ENCODE results near the gene SFSWAP.
"Not testable (repeated sequence)": the region's sequence is repeated elsewhere in the genome, so short reads cannot be mapped to it uniquely, and the experiment has no call there.

The SFSWAP gene

GRCh38 chr12:131765961-131766360, 55.1 kb downstream of the SFSWAP start:
- no peak for DNase-seq

DNA sequence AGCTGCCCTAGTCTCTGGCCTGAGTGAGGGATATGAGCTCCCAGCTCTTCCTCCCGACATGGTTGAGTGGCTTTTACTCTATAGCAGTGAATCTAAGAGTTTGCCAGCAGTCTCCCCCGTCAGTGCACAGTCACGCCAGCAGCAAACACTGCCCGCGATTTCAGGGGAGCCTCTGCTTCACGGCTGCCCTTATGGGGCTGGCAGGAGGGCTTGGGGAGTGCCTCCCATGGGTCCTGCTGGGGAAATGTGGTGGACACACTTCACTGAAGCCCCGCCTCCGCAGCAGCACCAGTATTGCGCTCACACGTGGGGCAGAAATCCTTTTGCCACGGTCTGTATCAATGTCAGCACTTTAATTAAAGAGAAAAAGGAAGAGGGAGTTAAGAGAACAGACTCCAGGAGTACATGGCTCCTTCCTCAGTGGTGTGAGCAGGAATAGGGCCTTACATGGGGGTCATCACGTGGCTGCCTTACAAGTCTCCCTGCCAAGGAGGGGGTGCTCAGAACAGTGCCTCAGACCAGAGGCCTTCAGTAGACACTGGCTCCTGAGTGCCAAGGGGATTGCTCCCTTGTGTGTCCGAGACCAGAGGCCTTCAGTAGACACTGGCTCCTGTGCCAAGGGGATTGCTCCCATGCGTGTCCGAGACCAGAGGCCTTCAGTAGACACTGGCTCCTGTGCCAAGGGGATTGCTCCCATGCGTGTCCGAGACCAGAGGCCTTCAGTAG, 55.7 kb downstream of the SFSWAP start:
- DNase-seq = no peak

DNA sequence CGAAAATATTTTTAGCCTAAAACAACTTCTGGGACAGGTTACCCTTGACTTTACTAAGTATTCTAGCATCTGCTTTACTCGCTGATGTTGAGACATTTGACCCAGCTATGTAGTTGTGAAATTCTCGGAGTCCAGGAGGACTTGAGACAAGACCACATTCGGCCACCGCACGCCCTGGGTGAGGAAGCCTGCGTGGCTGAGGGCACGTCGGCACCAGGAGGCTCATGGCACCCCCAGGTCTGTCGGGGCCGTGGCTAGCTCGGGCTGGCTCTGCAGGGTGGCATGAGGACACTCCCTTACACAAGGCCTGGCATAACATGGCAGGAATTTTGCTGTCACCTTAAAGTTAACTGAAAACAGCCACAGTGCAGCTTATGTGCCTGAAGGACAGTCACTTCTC, 59.2 kb downstream of the SFSWAP start:
- DNase-seq = no peak

DNA sequence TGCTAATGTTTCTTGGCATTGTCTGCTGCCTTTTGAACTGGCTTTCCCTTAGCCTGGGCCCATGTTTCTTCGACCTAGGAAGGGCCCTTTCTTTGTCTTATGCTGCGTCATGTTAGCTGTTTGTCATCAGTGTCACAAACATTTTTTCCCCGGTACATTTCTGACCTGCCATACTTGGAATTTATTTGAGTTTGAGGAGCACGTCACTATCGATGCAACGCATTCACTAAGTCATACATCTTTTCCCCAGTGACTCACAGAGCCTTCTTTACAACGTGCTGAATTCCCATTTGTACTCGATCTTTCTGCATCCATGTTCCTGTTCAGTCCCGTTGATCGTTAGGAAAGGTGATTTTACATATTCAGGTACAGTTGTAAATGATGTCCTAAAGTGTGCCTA, 61.1 kb downstream of the SFSWAP start:
- DNase-seq = no peak

DNA sequence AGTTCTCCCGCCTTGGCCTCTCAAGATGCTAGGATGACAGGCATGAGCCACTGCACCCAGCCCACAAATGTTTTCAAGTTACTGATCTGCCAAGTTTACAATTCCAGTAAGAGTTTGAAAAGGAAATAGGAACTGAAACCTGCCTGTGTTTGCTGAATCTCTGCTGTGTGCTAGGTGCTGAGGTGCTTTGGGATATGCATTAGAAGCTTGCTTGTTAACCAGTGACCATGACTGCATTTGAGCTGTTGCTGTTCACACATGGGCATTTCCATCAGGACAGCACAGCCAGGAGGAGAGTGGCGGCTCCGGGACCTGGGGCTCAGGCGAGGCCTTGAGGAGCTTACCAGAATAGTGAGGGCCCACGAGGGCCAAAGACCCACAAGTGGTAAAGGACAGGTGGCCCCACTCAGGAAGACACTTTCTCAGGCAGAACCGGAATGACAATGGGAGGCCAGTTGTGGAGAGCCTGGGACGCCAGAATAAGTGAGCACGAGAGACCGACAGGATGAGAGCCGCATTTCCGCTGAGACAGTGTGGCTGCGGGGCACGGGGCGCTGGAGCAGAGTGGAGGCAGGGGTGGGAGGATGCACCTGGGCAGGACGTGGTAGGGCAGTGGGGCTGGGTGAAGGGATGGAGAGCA, 62.8 kb downstream of the SFSWAP start:
- no peak for DNase-seq

GRCh38 chr12:131774576-131775391, 63.9 kb downstream of the SFSWAP start:
- DNase-seq = no peak

DNA sequence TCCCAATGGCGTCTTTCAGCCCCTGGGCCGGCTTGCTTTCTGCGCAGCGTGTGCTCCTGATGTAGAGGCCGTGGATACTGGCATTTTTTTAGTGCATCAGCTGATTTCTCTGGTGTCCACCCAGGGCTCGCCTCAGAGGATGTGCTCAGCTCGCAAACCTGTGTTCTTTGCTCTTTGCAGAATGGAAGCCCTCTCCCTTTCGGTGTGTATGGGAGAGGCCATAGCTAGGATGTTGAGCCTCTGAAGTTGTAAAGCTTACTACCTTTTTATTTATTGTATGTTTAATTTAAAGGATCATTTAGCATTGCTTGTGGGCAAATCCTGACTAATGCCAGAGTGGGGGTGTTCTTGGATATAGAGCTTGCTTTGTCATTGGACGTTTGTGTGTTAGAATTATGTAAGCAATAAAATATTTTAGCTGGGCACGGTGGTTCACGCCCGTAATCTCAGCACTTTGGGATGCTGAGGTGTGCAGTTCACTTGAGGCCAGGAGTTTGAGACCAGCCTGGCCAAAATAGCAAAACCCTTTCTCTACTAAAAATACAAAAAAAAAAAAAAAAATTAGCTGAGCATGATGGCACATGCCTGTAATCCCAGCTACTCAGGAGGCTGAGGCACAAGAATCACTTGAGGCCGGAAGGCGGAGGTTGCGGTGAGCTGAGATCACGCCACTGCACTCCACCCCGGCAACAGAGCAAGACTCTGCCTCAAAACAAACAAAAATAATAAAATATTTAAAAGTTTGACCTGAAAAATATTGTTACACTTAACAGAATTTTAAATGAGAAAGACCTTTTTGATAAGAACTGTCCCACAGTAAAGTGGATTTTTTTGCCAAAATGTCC, 64.7 kb downstream of the SFSWAP start:
- no peak for DNase-seq

- DNase-seq = no peak
These were observed 65.5 kb downstream of the SFSWAP start for GRCh38 chr12:131776237-131776889.

DNA sequence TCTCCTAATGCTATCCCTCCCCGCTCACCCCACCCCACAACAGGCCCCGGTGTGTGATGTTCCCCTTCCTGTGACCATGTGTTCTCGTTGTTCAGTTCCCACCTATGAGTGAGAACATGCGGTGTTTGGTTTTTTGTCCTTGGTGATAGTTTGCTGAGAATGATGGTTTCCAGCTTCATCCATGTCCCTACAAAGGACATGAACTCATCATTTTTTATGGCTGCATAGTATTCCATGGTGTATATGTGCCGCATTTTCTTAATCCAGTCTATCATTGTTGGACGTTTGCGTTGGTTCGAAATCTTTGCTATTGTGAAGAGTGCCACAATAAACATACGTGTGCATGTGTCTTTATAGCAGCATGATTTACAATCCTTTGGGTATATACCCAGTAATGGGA, 66.4 kb downstream of the SFSWAP start:
- DNase-seq = not testable (repeated sequence)

DNA sequence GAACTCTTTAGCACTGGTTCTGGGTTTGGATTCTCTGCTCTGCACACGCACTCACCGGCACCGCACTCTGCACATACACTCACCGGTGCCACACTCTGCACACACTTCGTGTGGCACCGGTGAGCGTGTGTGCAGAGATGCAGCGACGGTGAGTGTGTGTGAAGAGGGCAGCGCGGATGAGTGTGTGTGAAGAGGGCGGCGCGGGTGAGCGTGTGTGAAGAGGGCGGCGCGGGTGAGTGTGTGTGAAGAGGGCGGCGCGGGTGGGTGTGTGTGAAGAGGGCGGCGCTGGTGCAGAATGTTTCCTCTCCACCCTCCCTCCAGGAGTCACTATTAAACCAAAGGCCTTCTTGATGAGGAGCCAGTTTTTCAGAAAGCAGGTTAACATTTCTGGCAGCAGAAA, 68.1 kb downstream of the SFSWAP start:
- no peak for DNase-seq

DNA sequence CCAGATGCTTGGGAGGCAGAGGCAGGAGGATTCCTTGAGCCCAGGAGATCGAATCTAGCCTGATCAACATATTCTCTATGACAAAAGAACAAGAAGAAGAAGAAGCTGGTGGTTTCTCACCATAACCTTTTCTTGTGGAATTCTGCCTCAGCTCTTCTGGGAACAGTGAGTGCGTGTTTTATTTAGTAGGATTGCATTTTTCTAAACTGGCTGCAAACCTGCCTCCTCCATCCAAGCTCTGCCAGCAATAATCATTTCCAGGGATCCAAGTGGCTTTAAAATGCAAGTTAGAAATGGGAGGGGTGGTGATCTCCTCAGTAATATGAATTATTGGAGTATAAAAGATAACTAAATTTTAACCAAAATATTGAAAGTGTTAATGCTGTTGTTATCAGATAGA, 71.2 kb downstream of the SFSWAP start:
- no peak for DNase-seq

GRCh38 chr12:131783915-131784541, 73.1 kb downstream of the SFSWAP start:
- DNase-seq = no peak

- DNase-seq = no peak
These were observed 74.2 kb downstream of the SFSWAP start for GRCh38 chr12:131784909-131785762.

DNA sequence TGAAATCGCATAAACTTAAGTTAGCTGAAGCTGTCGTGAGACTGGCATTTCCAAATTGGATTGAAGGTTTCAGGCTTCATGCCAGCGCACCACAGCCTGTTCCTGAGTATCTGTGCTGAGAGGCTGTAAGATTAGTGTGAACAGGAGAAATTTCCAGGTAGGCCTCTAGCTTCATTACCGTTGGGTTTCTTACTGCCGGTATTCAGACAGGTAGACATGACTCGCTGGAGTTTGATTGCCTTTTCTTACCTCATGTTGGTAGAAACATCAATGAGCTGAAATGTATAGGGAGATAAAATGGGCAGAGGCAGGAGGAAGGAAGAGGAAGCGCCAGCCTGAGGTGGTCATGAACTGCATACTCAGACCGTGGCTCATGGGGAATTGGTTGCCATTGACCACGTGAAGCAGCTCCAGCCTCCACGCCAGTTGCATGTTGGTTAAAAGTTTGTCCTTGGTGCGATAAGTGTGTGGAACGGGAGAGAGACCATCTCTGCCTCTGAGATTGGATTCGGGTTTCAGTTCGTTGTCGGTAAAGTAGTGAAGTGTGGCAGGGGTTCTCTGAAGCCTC, 75.0 kb downstream of the SFSWAP start:
- no peak for DNase-seq

DNA sequence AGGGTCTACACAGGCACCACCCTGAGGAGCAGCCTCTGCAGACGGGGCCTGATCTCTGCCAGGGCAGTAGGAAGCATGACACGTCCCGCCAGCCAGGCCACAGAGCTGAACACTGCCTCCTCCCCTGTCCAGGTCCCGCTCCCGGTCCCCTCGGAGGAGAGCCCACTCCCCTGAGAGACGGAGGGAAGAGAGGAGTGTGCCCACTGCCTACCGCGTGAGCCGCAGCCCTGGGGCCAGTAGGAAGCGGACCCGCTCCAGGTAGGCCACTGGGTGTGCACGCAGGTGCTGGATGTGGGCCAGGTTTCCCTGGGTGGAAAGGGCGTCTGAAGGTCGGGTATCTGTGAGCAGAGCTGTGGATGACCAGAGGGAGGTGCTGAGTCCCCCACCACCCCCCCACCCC, 75.4 kb downstream of the SFSWAP start:
- no peak for DNase-seq

GRCh38 chr12:131787143-131787660, 76.3 kb downstream of the SFSWAP start:
- DNase-seq = no peak

GRCh38 chr12:131788070-131788469, 77.2 kb downstream of the SFSWAP start:
- DNase-seq = no peak

DNA sequence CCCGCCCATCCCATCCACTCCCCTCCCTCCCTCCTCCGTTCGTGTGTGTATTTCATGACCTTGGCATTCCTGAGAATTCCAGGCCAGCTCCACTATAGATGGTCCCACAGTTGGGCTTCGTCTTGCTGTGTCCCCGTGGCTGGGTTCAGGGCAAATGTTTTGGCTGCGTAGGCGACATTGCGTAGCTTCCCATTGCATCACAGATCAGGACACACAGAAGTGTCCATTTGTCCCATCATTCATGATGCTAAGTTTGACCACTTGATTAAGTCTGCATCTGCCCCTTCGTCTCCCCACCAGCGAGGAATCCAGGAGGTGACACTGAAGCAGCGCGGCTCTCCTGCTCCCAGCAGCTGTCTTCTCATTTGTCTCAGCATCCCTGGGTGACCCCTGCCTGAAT, 78.7 kb downstream of the SFSWAP start:
- DNase-seq = no peak

GRCh38 chr12:131793243-131794022, 82.5 kb downstream of the SFSWAP start:
- no peak for DNase-seq

DNA sequence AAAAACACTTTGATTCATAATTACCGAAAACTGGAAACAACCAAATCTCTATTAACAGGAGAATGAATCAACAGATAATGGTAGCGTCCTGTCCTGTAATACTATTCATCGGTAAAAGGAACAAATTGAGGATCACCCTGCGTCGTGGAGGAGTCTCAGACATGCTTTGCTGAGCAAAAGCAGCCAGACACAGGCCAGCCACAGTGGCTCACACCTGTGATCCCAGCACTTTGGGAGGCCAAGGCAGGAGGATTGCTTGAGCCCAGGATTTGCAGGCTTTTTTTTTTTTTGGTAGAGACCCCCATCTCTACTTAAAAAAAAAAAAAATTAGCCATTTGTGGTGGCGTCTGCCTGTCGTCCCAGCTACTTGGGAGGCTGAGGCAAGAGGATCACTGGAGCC, 83.2 kb downstream of the SFSWAP start:
- no peak for DNase-seq
